ENCODE results near the gene SYPL2.
"Not testable (repeated sequence)": the region's sequence is repeated elsewhere in the genome, so short reads cannot be mapped to it uniquely, and the experiment has no call there.

SYPL2 gene

GRCh38 chr1:109470245-109470644 is 3.9 kb downstream of the SYPL2 start:
- TF ChIP-seq, protein P1, sequence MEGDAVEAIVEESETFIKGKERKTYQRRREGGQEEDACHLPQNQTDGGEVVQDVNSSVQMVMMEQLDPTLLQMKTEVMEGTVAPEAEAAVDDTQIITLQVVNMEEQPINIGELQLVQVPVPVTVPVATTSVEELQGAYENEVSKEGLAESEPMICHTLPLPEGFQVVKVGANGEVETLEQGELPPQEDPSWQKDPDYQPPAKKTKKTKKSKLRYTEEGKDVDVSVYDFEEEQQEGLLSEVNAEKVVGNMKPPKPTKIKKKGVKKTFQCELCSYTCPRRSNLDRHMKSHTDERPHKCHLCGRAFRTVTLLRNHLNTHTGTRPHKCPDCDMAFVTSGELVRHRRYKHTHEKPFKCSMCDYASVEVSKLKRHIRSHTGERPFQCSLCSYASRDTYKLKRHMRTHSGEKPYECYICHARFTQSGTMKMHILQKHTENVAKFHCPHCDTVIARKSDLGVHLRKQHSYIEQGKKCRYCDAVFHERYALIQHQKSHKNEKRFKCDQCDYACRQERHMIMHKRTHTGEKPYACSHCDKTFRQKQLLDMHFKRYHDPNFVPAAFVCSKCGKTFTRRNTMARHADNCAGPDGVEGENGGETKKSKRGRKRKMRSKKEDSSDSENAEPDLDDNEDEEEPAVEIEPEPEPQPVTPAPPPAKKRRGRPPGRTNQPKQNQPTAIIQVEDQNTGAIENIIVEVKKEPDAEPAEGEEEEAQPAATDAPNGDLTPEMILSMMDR (IDR thresholded peaks at IDR 0.05) = no peak
- no peak overlapping the region for H3K4me3 ChIP-seq
- no peak for DNase-seq (ENCODE audit: low spot score)
- no peak overlapping the region for H3K27ac ChIP-seq

DNA sequence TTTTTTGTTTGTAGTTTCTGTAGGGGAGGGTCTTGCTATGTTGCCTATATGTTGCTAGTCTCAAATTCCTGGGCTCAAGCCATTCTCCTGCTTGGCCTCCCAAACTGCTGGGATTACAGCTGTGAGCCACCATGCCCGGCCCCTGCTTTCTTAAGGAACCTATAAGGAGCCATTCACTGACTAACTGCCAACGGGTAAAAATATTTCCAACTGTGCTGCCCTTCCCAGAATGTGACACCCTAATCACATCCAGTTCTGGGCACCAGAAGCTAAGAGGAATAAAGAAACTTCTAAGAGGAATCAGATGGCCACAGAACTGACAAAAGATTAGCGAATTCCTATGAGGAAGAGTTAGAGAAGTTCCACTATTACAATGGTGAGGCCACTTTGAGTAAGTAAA is 6.4 kb downstream of the SYPL2 start:
- TF ChIP-seq, protein P1 (IDR thresholded peaks at IDR 0.05) = no peak
- no peak for DNase-seq (ENCODE audit: low spot score)
- Histone ChIP-seq H3K27ac (no peak overlapping the region), H3K4me3 (no peak overlapping the region)

DNA sequence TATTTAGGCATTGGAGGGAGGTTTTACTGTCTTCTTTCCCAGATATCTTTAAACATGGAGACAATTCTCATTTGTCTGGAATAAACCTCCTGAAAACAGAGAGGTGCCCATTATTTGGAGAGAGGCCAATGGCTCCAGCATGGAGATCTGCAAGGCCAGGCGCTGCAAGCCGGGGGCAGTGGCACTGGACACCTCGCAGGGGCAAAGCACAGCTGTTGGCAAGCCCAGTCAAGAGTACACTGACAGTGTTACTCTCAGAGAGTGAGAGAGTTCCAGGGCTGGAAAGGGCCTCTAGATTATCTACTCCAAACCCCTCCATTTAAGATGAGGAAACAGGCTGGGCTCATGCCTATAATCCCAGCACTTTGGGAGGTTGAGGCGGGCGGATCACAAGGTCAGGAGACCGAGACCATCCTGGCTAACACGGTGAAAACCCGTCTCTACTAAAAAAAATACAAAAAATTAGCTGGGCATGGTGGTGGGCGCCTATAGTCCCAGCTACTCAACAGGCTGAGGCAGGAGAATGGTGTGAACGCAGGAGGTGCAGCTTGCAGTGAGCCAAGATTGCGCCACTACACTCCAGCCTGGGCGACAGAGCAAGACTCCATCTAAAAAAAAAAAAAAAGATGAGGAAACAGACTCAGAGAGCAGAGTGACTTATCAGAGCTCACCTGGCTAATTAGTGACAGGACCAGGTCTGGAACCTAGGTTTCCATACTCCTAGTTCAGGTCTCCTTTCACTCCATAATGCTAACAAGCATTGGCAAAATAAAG is 7.1 kb downstream of the SYPL2 start:
- not testable (repeated sequence) for DNase-seq (ENCODE audit: low spot score); H3K27ac ChIP-seq; H3K4me3 ChIP-seq

DNA sequence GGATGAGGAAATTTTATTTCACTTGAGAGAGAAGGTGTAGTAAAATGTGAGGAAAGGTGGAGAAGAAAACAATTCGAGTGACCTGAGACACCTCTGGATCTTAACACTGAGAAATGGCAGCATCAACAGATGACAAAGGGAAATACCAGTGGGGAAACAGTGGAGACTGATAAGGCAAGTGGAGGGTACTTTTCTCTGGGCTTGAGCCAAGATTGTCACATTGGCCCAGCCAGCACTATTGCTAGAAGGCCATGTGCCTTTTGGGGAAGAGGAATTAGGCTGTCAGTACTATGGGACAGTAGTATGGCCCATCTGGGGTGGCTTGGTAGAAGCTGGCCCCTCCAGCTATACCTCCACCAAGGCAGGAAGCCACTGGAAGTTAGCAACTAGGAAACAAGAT is 8.4 kb downstream of the SYPL2 start:
- TF ChIP-seq, protein P1 (IDR thresholded peaks at IDR 0.05) = no peak
- H3K27ac ChIP-seq = no peak overlapping the region
- no peak for DNase-seq (ENCODE audit: low spot score)
- H3K4me3 ChIP-seq = no peak overlapping the region

- TF ChIP-seq, protein P1 (IDR thresholded peaks at IDR 0.05) = no peak
- Histone ChIP-seq H3K4me3 (no peak overlapping the region), H3K27ac (no peak overlapping the region)
- DNase-seq (ENCODE audit: low spot score) = no peak
Measured at GRCh38 chr1:109475261-109475660, 8.9 kb downstream of the SYPL2 start.

GRCh38 chr1:109476825-109477224 is 10.5 kb downstream of the SYPL2 start:
- TF ChIP-seq, protein P1 (IDR thresholded peaks at IDR 0.05) = no peak
- no peak for DNase-seq (ENCODE audit: low spot score)
- no peak overlapping the region for H3K4me3 ChIP-seq
- H3K27ac ChIP-seq = no peak overlapping the region

DNA sequence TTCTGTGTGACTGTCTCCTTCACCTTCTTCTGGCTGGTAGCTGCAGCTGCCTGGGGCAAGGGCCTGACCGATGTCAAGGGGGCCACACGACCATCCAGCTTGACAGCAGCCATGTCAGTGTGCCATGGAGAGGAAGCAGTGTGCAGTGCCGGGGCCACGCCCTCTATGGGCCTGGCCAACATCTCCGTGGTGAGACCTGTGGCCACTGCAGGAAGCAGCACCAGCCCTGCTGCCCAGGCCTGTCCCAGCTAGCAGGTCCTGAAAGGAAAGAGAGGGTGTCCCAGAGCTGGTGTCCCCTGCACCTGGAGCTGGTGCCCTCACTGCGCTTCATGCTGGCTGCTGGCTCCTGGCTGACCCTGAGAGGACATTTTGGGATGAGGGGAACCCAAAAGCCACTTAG is 11.5 kb downstream of the SYPL2 start:
- no peak for DNase-seq (ENCODE audit: low spot score)
- TF ChIP-seq, protein P1 (IDR thresholded peaks at IDR 0.05) = no peak
- Histone ChIP-seq H3K4me3 (no peak overlapping the region), H3K27ac (no peak overlapping the region)
